Metanephros (tissue), 2 donors: Measurements from ENCODE around the gene RTN1. TPM values are rescaled to one million over a fixed set of nuclear protein-coding genes. Genes with fewer than 3 reads are reported as not detected.

Source experiments
- small RNA-seq: library from RNA; depleted of rRNA; stranded (forward); fragments of <200 nt; gene quantifications from one replicate; pipeline ENCODE3, GENCODE V24; 2014; ENCODE audit warnings: low replicate concordance
- total RNA-seq: library from RNA; depleted of rRNA; stranded (reverse); fragments of >200 nt; gene quantifications from one replicate; pipeline ENCODE4 v1.2.3, GENCODE V29; 2014

Gene RTN1
- 7.9 TPM for total RNA-seq

GRCh38 chr14:59870277-59871165 lies at the start of gene RTN1:
Gene RTN1 (minus strand): TSS chr14:59870776. CDS start chr14:59870630, 146 bp downstream.

GRCh38 chr14:59919570-59920377 lies 49.2 kb upstream of the RTN1 start, which contains the start of gene LRRC9:
Gene LRRC9 (plus strand): TSS chr14:59920144.

GRCh38 chr14:59576332-59577294 lies 294.0 kb downstream of the RTN1 start, which contains the start of gene CCDC175:
Gene CCDC175 (minus strand): TSS chr14:59576812. CDS start chr14:59576775, 37 bp downstream.

Small RNA genes lying within 50 kb of the gene (small RNA-seq; reads per million reads assigned to genes)
- gene MIR5586 = not detected

Other genes with a start within 250 kb of the RTN1 start
- 6.8 TPM for gene LRRC9, start 49.4 kb upstream of the RTN1 start, total RNA-seq
- 93.5 TPM for gene PCNX4, start 221.1 kb upstream of the RTN1 start, total RNA-seq